Lower leg skin (tissue), 4 donors: ENCODE results near the gene BCL2. TPM values are rescaled to one million over a fixed set of nuclear protein-coding genes. Genes with fewer than 3 reads are reported as not detected.

Experiments used
- DNase-seq, 2 donors: peaks; one replicate each; pipeline ENCODE4 v3.0.0-alpha.2; 2019; ENCODE audit warnings: low spot score in 2 of 2
- H3K4me3 ChIP-seq: fragments of 200-600 bp; sonication (generic); 2 replicates; pipeline ENCODE4 v1.5.1; 2017; ENCODE audit warnings: mild to moderate bottlenecking, low read depth; ENCODE audit not compliant: poor library complexity, severe bottlenecking
- CTCF ChIP-seq, 3 donors: fragments of 450-650 bp; IDR thresholded peaks; one replicate each; pipeline ENCODE4 v1.5.1; 2016; ENCODE audit warnings: antibody characterized with exemption in 3 of 3, mild to moderate bottlenecking in 3 of 3, moderate library complexity in 2 of 3
- POLR2A ChIP-seq, 2 donors: fragments of 450-650 bp; IDR thresholded peaks; one replicate each; pipeline ENCODE4 v1.6.1; 2016 to 2017; ENCODE audit warnings: antibody characterized with exemption in 2 of 2, mild to moderate bottlenecking in 1 of 2, moderate library complexity in 1 of 2
- WGBS, 2 donors: methylation state at CpG; one replicate each; pipeline ENCODE4 v1.1.5; 2018; 5-methylcytosine and 5-hydroxymethylcytosine counted together
- intact Hi-C: fragments of 100-400 bp; cut with DNase I; formaldehyde crosslinking; loops from one replicate; pipeline ENCODE4 v1.15.0; 2023; ENCODE audit warnings: low total_unique reads
- total RNA-seq, 4 donors: library from RNA; depleted of rRNA; stranded (reverse); fragments of >200 nt; gene quantifications; one replicate each; pipeline ENCODE4 v1.1.0, GENCODE V29; 2016

The BCL2 gene
- total RNA-seq, 4 donors from 2014 or later: 12.8 to 21.7 (median 18.2) TPM

- no peak overlapping the region for H3K4me3 ChIP-seq
- intact Hi-C loops: no loop called here
- TF ChIP-seq POLR2A (IDR thresholded peaks at IDR 0.05) (no peak), CTCF (IDR thresholded peaks at IDR 0.05) (no peak)
- 76 to 77% methylated on average over 6 of the region's 6 CpGs for WGBS, 2 donors
- no peak for DNase-seq
These were observed 160.8 kb downstream of the BCL2 start for GRCh38 chr18:63158676-63159291.

- no peak for DNase-seq
- WGBS, 2 donors: 74 to 78% methylated on average over 7 of the region's 7 CpGs
- H3K4me3 ChIP-seq: no peak overlapping the region
- TF ChIP-seq CTCF (IDR thresholded peaks at IDR 0.05): no peak
- TF ChIP-seq POLR2A (IDR thresholded peaks at IDR 0.05): no peak
- intact Hi-C loops: no loop called here
These were observed 161.4 kb downstream of the BCL2 start for GRCh38 chr18:63158012-63158631.

GRCh38 chr18:63157293-63158011, 162.1 kb downstream of the BCL2 start:
- DNase-seq: no peak
- 88 to 95% methylated on average over 15 of the region's 15 CpGs for WGBS, 2 donors
- intact Hi-C loops: no loop called here
- H3K4me3 ChIP-seq: no peak overlapping the region
- TF ChIP-seq CTCF (IDR thresholded peaks at IDR 0.05) (no peak), POLR2A (IDR thresholded peaks at IDR 0.05) (no peak)

- no peak for TF ChIP-seq POLR2A (IDR thresholded peaks at IDR 0.05)
- no peak for TF ChIP-seq CTCF (IDR thresholded peaks at IDR 0.05)
- 54 to 55% methylated on average over 14 of the region's 14 CpGs for WGBS, 2 donors
- no peak for DNase-seq
- no peak overlapping the region for H3K4me3 ChIP-seq
- intact Hi-C loops: no loop called here
These were observed 163.4 kb downstream of the BCL2 start for GRCh38 chr18:63155910-63156773.

- no peak overlapping the region for H3K4me3 ChIP-seq
- intact Hi-C loops: no loop called here
- WGBS, 2 donors: 38 to 45% methylated on average over 23 of the region's 23 CpGs
- TF ChIP-seq CTCF (IDR thresholded peaks at IDR 0.05): peak in 1 of 3 donors; percentile 61
- no peak for TF ChIP-seq POLR2A (IDR thresholded peaks at IDR 0.05)
- DNase-seq: peak; percentile 63 to 91
These were observed 164.3 kb downstream of the BCL2 start for GRCh38 chr18:63155169-63155852.
